ENCODE results near the gene AMN.

AMN gene

GRCh38 chr14:102898776-102899515 lies 23.5 kb upstream of the AMN start:
- FAIRE-seq (peak; percentile 89), DNase-seq (ENCODE audit: insufficient read length, low spot score) (no peak)

GRCh38 chr14:102899516-102899900 lies 23.0 kb upstream of the AMN start:
- no peak for FAIRE-seq

GRCh38 chr14:102900631-102901571 lies 21.6 kb upstream of the AMN start:
- FAIRE-seq: peak; percentile 94
- DNase-seq (ENCODE audit: insufficient read length, low spot score): no peak

More at GRCh38 chr14:102899516-102899900, 23.0 kb upstream of the AMN start:
- DNase-seq (ENCODE audit: insufficient read length, low spot score): no peak

- FAIRE-seq (no peak), DNase-seq (ENCODE audit: insufficient read length, low spot score) (peak; percentile 95)
Observed at GRCh38 chr14:102901633-102902032, 20.8 kb upstream of the AMN start.

- no peak for FAIRE-seq
- no peak for DNase-seq (ENCODE audit: insufficient read length, low spot score)
Observed at GRCh38 chr14:102902086-102902485, 20.4 kb upstream of the AMN start.

GRCh38 chr14:102902523-102903247 lies 19.8 kb upstream of the AMN start:
- DNase-seq (ENCODE audit: insufficient read length, low spot score): no peak
- no peak for FAIRE-seq

- DNase-seq (ENCODE audit: insufficient read length, low spot score) (no peak), FAIRE-seq (no peak)
Observed at GRCh38 chr14:102903248-102903888, 19.1 kb upstream of the AMN start.

GRCh38 chr14:102903889-102904512 lies 18.5 kb upstream of the AMN start:
- FAIRE-seq: no peak

GRCh38 chr14:102905116-102906108 lies 17.1 kb upstream of the AMN start:
- no peak for FAIRE-seq
- DNase-seq (ENCODE audit: insufficient read length, low spot score): no peak

More at GRCh38 chr14:102903889-102904512, 18.5 kb upstream of the AMN start:
- DNase-seq (ENCODE audit: insufficient read length, low spot score): no peak

- DNase-seq (ENCODE audit: insufficient read length, low spot score) (no peak), FAIRE-seq (no peak)
Observed at GRCh38 chr14:102906616-102907302, 15.7 kb upstream of the AMN start.

GRCh38 chr14:102907303-102907844 lies 15.1 kb upstream of the AMN start:
- no peak for FAIRE-seq
- no peak for DNase-seq (ENCODE audit: insufficient read length, low spot score)

- DNase-seq (ENCODE audit: insufficient read length, low spot score): no peak
- FAIRE-seq: no peak
Observed at GRCh38 chr14:102907980-102908730, 14.3 kb upstream of the AMN start.

GRCh38 chr14:102908766-102909455 lies 13.6 kb upstream of the AMN start:
- no peak for DNase-seq (ENCODE audit: insufficient read length, low spot score)
- no peak for FAIRE-seq

GRCh38 chr14:102909462-102909861 lies 13.0 kb upstream of the AMN start:
- DNase-seq (ENCODE audit: insufficient read length, low spot score) (no peak), FAIRE-seq (no peak)

- FAIRE-seq (no peak), DNase-seq (ENCODE audit: insufficient read length, low spot score) (no peak)
Observed at GRCh38 chr14:102909911-102910310, 12.6 kb upstream of the AMN start.

GRCh38 chr14:102910442-102910841 lies 12.0 kb upstream of the AMN start:
- FAIRE-seq: no peak
- DNase-seq (ENCODE audit: insufficient read length, low spot score): no peak

GRCh38 chr14:102911541-102911951 lies 10.9 kb upstream of the AMN start:
- no peak for FAIRE-seq
- DNase-seq (ENCODE audit: insufficient read length, low spot score): no peak
